HepG2 (cell line): ENCODE measurements around the gene JAM2. TPM values are rescaled to one million over a fixed set of nuclear protein-coding genes. Genes with fewer than 3 reads are reported as not detected.

Experiments
- ATAC-seq: fragments of 200-7000 bp; cut with Tn5 transposase; 3 replicates; pipeline ENCODE4 v1.9.1; 2020; ENCODE audit warnings: mild to moderate bottlenecking, moderate library complexity
- BruUV-seq: library from RNA; stranded (reverse); fragments of 400-500 nt; replicated peaks from 2 replicates; lab custom pipeline; 2021; lab: Mats Ljungman, UMichigan
- CTCF ChIA-PET: fragments of 300-600 bp; formaldehyde crosslinking; extraction: SDS; loops from one replicate; lab custom pipeline; 2021; ENCODE audit warnings: low total read pairs, inconsistent platforms, low intra/inter-chr PET ratio; lab: Yijun Ruan, JAX
- POLR2A ChIA-PET: fragments of 350-600 bp; sonication (Branson Sonifier 250); formaldehyde crosslinking; loops from one replicate; lab custom pipeline; 2020; ENCODE audit warnings: antibody characterized with exemption, inconsistent platforms; lab: Yijun Ruan, JAX
- DNase-seq: peaks from one replicate; pipeline ENCODE4 v3.0.0-alpha.2; 2015; ENCODE audit warnings: low spot score
- FAIRE-seq: peaks from 3 replicates; lab custom pipeline; 2011; peaks lifted over from hg19 to GRCh38; lab: Jason Lieb, UNC
- H2AFZ ChIP-seq: one replicate; pipeline ENCODE4 v1.6.1; 2011; ENCODE audit warnings: low read length, inconsistent platforms
- H3K27ac ChIP-seq: fragments of 300-600 bp; 3 replicates; pipeline ENCODE4 v1.8.0; 2011; ENCODE audit warnings: mixed run types, mild to moderate bottlenecking, mixed read lengths, low read length, inconsistent platforms; ENCODE audit not compliant: insufficient read depth; ENCODE audit errors: extremely low read length
- H3K27me3 ChIP-seq, 2 experiments: fragments of 200-600 bp in 1 of 2; 2 replicates in 1 of 2; 3 replicates in 1 of 2; pipeline versions ENCODE4 v1.6.0 to v1.8.0; 2011; ENCODE audit warnings: low read length in 2 of 2, mild to moderate bottlenecking in 2 of 2, moderate library complexity in 2 of 2, inconsistent platforms in 1 of 2; ENCODE audit not compliant: insufficient read depth in 2 of 2, control insufficient read depth in 1 of 2
- H3K36me3 ChIP-seq, 2 experiments: fragments of 200-600 bp in 1 of 2; replicated peaks in 1 of 2; 2 replicates in 1 of 2; 3 replicates in 1 of 2; pipeline versions ENCODE4 v1.5.1 to v1.8.0; 2011; ENCODE audit warnings: low read length in 2 of 2, inconsistent platforms in 1 of 2; ENCODE audit not compliant: insufficient read depth in 2 of 2, control insufficient read depth in 1 of 2
- H3K4me1 ChIP-seq: 2 replicates; pipeline ENCODE4 v1.5.1; 2012; ENCODE audit warnings: low read length, inconsistent platforms; ENCODE audit not compliant: insufficient read depth
- H3K4me2 ChIP-seq: 2 replicates; pipeline ENCODE4 v1.6.0; 2011; ENCODE audit warnings: low read depth, low read length, inconsistent platforms
- H3K4me3 ChIP-seq, 3 experiments: fragments of 200-600 bp in 1 of 3; sonication (generic), shearing (Covaris generic) in 1 of 3; replicated peaks in 1 of 3; 2 replicates each; pipeline ENCODE4 v1.5.1; 2011 to 2016; ENCODE audit warnings: low read length in 3 of 3, inconsistent platforms in 2 of 3, low read depth in 2 of 3, mild to moderate bottlenecking in 2 of 3, control low read depth in 1 of 3, mixed read lengths in 1 of 3; ENCODE audit not compliant: insufficient read depth in 1 of 3
- H3K79me2 ChIP-seq: one replicate; pipeline ENCODE4 v1.6.1; 2011; ENCODE audit warnings: low read length, inconsistent platforms; ENCODE audit not compliant: insufficient read depth
- H3K9ac ChIP-seq: 2 replicates; pipeline ENCODE4 v1.6.0; 2011; ENCODE audit warnings: mild to moderate bottlenecking, low read depth, low read length, inconsistent platforms; ENCODE audit not compliant: insufficient read depth
- H3K9me3 ChIP-seq: 2 replicates; pipeline ENCODE4 v1.5.1; 2012; ENCODE audit warnings: mild to moderate bottlenecking, low read length
- H4K20me1 ChIP-seq: 2 replicates; pipeline ENCODE4 v1.6.0; 2011; ENCODE audit warnings: inconsistent platforms, mild to moderate bottlenecking, low read length, moderate library complexity; ENCODE audit not compliant: insufficient read depth
- ATAD3A ChIP-seq: sonication (generic); formaldehyde crosslinking; IDR thresholded peaks from 2 replicates; pipeline ENCODE4 v1.4.0; 2020; ENCODE audit warnings: missing genetic modification reagents
- JUNB ChIP-seq: sonication (generic); formaldehyde crosslinking; IDR thresholded peaks from 2 replicates; pipeline ENCODE4 v1.8.0; 2022; ENCODE audit warnings: missing genetic modification reagents, mild to moderate bottlenecking, borderline replicate concordance
- MED1 ChIP-seq: sonication (generic); formaldehyde crosslinking; IDR thresholded peaks from 2 replicates; pipeline ENCODE4 v1.4.0; 2020; ENCODE audit warnings: missing genetic modification reagents
- ZNF263 ChIP-seq: sonication (generic); formaldehyde crosslinking; IDR thresholded peaks from 2 replicates; pipeline ENCODE4 v1.4.0; 2020; ENCODE audit warnings: missing genetic modification reagents
- WGBS: methylation state at CpG from one replicate; pipeline ENCODE4 v1.1.6; 2017; ENCODE audit warnings: low lambda C conversion rate; 5-methylcytosine and 5-hydroxymethylcytosine counted together
- in situ Hi-C: cut with HindIII; loops from 2 replicates; pipeline ENCODE4 v1.10.0; 2017; ENCODE audit warnings: low pct_unique_long_range_greater_than_20kb; ENCODE audit not compliant: extremely low pct_ligation_motif_present
- intact Hi-C: fragments of 100-400 bp; cut with micrococcal nuclease; formaldehyde crosslinking; loops from one replicate; pipeline ENCODE4 v1.10.0; 2022; ENCODE audit not compliant: unreplicated experiment
- polyA plus RNA-seq, 8 experiments: library from polyadenylated mRNA; depleted of rRNA in 3 of 8; stranded (reverse) in 7 of 8; unstranded in 1 of 8; fragments of >200 nt; fragmentation: Illumina TruSeq in 4 of 8; extraction: Trizol in 4 of 8; gene quantifications; 2 replicates each; pipeline versions ENCODE4 v1.2.1 to v1.2.3, GENCODE V29; 2011 to 2016; ENCODE audit warnings: low read depth in 4 of 8, missing spikeins in 1 of 8, mixed read lengths in 1 of 8; ENCODE audit not compliant: insufficient read depth in 1 of 8
- total RNA-seq, 5 experiments: library from RNA; depleted of rRNA; stranded (reverse); fragments of >200 nt; fragmentation: Illumina TruSeq; extraction: Trizol; gene quantifications; 2 replicates each; pipeline ENCODE4 v1.2.3, GENCODE V29; 2016; ENCODE audit warnings: low read depth in 1 of 5
- TF ChIP-seq, protein P1 (sequence below): sonication (generic); formaldehyde crosslinking; IDR thresholded peaks from 2 replicates; pipeline ENCODE4 v1.5.0; 2020; ENCODE audit warnings: mild to moderate bottlenecking, missing genetic modification reagents, moderate library complexity

Gene JAM2
- total and polyA plus RNA-seq, 2 of the 13 experiments (the other 11 are each of a cell fraction or from before 2014, with no cell fraction given): 0.07 TPM; not detected in 1

DNA sequence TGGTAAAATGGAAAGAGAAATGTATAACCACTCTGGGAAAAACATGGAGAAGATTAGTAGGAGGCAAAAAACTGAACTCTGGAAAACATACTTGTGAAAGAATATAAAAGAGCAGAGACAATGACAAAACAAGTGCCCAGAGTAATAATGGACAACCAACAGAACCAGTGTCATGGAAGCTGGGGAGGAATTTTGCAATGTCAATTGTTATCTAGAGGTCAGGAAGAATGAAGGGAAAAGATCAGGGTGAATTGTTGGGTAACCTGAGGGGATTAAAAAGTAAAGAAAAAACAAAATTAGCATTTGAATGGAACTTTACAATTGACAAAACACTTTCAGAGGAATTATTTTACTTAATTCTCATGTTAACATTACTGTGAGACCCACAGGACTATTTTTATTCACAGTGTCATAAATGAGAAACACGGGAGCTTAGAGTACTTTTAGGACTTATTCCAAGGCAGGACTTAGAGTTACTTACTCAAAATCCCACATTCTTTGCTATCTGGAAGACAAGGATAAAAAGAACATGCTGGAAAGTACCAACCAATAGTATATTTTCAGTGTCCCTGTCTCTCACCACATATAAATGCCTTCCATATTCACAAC is 19.5 kb downstream of the JAM2 start:
- Histone ChIP-seq H3K27me3 (no peaks in the 10 kb centered on the region), H2AFZ (no peak overlapping the region), H3K36me3 (no peaks in the 10 kb centered on the region), H3K4me2 (no peak overlapping the region), H3K27ac (no peak overlapping the region), H3K4me1 (no peaks in the 10 kb centered on the region), H3K4me3 (no peak overlapping the region), H3K9me3 (no peaks in the 10 kb centered on the region), H3K9ac (no peak overlapping the region), H4K20me1 (no peaks in the 10 kb centered on the region), H3K79me2 (no peaks in the 10 kb centered on the region)
- DNase-seq (no peak), FAIRE-seq (no peak), ATAC-seq (no peak)
- ChIA-PET CTCF (no interaction called here), POLR2A (no interaction called here)
- WGBS: 5% methylated on average over 1 of the region's 1 CpG
- no TSS peak for BruUV-seq
- intact Hi-C loops: no loop called here
- TF ChIP-seq MED1 (CRISPR knock-in tag): no peak
- no peak for TF ChIP-seq ZNF263 (CRISPR knock-in tag)
- TF ChIP-seq JUNB (CRISPR knock-in tag): no peak
- no peak for TF ChIP-seq ATAD3A
- in situ Hi-C loops: no loop called here

DNA sequence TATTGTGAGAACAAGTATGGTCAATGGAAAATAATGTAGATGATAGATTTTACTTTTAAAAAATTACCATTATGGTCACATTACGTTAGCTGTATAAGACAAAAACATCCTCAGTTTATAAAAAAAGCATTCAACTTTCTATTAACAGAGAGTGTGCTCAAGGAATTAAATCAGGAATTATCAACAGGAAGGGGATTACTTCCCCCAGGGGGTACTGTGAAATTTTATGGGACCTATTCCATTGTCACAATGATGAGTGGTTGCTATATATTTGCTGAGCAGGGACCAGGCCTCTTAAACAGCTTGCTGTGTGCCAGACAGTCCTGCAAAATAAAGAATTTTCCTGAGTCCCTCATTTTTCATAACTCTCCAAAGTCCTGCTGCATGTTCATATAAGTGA is 21.2 kb downstream of the JAM2 start:
- in situ Hi-C loops: no loop called here
- Histone ChIP-seq H3K27ac (no peak overlapping the region), H3K4me1 (no peaks in the 10 kb centered on the region), H3K4me3 (no peak overlapping the region), H2AFZ (no peak overlapping the region), H3K9ac (no peak overlapping the region), H4K20me1 (no peaks in the 10 kb centered on the region), H3K9me3 (no peaks in the 10 kb centered on the region), H3K79me2 (no peaks in the 10 kb centered on the region), H3K36me3 (no peaks in the 10 kb centered on the region), H3K4me2 (no peak overlapping the region), H3K27me3 (no peaks in the 10 kb centered on the region)
- FAIRE-seq (no peak), DNase-seq (no peak), ATAC-seq (no peak)
- intact Hi-C loops: no loop called here
- POLR2A ChIA-PET: no interaction called here
- BruUV-seq: no TSS peak
- 33% methylated on average over 1 of the region's 1 CpG for WGBS
- CTCF ChIA-PET: no interaction called here
- TF ChIP-seq, protein P1, sequence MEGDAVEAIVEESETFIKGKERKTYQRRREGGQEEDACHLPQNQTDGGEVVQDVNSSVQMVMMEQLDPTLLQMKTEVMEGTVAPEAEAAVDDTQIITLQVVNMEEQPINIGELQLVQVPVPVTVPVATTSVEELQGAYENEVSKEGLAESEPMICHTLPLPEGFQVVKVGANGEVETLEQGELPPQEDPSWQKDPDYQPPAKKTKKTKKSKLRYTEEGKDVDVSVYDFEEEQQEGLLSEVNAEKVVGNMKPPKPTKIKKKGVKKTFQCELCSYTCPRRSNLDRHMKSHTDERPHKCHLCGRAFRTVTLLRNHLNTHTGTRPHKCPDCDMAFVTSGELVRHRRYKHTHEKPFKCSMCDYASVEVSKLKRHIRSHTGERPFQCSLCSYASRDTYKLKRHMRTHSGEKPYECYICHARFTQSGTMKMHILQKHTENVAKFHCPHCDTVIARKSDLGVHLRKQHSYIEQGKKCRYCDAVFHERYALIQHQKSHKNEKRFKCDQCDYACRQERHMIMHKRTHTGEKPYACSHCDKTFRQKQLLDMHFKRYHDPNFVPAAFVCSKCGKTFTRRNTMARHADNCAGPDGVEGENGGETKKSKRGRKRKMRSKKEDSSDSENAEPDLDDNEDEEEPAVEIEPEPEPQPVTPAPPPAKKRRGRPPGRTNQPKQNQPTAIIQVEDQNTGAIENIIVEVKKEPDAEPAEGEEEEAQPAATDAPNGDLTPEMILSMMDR: no peak
